SH-SY5Y (cell line): Measurements from ENCODE around the gene GPC3.

ENCODE experiments used
- GATA2 ChIP-seq: IDR thresholded peaks from 2 replicates; pipeline ENCODE4 v1.6.1; 2011; ENCODE audit warnings: mild to moderate bottlenecking, low read depth, low read length
- GATA3 ChIP-seq: IDR thresholded peaks from 2 replicates; pipeline ENCODE4 v1.6.1; 2011; ENCODE audit warnings: low read depth, mild to moderate bottlenecking, low read length, moderate library complexity

DNA sequence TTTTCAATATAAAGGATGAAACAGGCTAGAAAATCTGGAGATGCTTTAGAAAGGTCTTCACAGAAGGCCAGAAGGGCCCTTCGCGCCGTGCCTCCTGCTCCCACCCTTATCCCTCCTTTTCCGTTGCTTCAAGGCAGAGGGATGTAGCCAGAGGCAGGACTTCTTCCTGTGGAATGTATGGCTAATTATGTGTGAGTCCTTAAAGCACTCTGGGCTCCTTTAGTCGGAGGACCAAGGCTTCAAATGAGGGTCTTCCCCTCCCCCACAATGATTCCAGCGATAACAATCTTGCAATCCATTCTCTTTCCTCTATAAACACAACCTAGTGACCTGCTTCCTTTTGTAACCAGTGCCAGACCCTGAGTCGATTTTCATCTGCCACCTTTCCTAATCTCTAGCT, 103.5 kb downstream of the GPC3 start:
- no peak for TF ChIP-seq GATA2
- TF ChIP-seq GATA3, result no peak
